ENCODE measurements around the gene LYPLA2. TPM values are rescaled to one million over a fixed set of nuclear protein-coding genes. Genes with fewer than 3 reads are reported as not detected.
"Not testable (repeated sequence)": the region's sequence is repeated elsewhere in the genome, so short reads cannot be mapped to it uniquely, and the experiment has no call there.

LYPLA2 gene
- total RNA-seq, 2 experiments from 2014 or later = 92.5 to 93.9 TPM

DNA sequence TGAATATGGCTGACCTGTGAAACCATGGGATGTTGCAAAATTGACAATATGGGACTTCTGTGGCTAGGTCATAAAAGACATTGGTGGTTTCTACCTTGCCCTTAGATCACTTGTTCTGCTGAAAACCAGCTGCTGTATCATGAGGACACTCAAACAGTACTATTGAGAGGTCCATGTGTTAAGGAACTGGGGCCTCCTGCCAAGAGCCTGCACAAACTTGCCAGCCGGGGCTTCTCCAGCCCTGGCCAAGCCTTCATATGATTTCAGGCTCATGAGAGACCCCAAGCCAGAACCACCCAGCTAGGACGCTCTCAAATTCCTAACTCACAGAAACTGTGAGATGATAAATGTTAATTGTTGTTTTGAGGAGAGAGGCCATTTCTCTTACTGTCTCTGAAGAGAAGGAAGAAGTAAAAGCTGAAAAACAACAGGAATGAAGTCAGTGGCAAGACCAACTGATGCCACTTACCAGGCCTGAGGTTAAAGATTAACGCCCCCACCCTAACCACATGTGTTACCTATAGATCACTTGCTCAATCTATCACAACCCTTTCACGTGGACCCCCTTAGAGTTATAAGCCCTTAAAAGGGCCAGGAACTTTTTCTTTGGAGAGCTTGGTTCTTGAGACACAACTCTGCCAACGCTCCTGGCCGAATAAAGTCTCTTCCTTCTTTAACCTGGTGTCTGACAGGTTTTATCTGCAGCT is 16.6 kb upstream of the LYPLA2 start:
- ChIA-PET POLR2A (no interaction called here), CTCF (interaction anchor here (1.0 to 2.3 kb wide), 3 partner anchors 8 to 143 kb away, joined by 3 to 7 read pairs (median 3); no protein-coding TSS in a partner anchor)

- ChIA-PET POLR2A (no interaction called here), CTCF (interaction anchor here (1.1 kb wide), 1 partner anchor 19 kb away, joined by 3 read pairs; no protein-coding TSS in a partner anchor)
Observed at GRCh38 chr1:23776217-23776616, 14.7 kb upstream of the LYPLA2 start.

- CTCF ChIA-PET = interaction anchor here (0.6 to 1.8 kb wide), 4 partner anchors 20 to 219 kb away, joined by 3 to 5 read pairs (median 4); partner anchors contain the start of genes GALE and ID3
- POLR2A ChIA-PET = interaction anchor here (0.5 to 3.3 kb wide), 9 partner anchors 12 to 202 kb away, joined by 3 to 17 read pairs (median 4); partner anchors contain the start of genes ELOA, GALE, HMGCL and RPL11
Observed at GRCh38 chr1:23777979-23778814, 12.7 kb upstream of the LYPLA2 start, which contains the start of gene PITHD1. PITHD1 (plus strand) TSS chr1:23778418; CDS start chr1:23778516, 98 bp downstream.

DNA sequence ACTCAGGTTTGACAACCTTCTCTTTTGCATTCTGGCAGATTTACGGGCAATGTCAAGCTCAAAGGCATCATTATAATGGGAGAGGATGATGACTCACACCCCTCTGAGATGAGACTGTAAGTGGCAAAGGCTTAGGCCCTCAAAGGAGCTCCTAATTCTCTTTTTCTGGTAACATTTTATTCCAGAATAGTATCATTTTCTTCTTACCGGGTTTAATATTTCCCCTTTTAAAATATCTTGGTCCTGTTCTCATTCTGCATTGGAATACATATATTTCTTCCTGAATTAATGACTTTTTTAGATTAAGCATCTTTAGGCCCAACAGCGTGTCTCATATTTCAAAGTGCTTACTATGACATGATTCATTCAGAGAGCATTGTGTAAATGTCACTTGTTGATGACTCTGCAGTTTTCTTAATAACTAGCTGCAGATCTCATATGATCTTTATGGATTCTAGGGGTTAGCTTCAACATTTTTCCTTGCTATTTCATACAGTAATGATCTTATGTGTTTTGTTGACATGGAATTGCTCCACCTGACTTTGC is 11.0 kb upstream of the LYPLA2 start:
- CTCF ChIA-PET = interaction anchor here (0.6 to 1.8 kb wide), 4 partner anchors 12 to 103 kb away, joined by 4 to 5 read pairs (median 4); no protein-coding TSS in a partner anchor
- POLR2A ChIA-PET = interaction anchor here (0.6 to 3.3 kb wide), 5 partner anchors 12 to 248 kb away, joined by 3 to 17 read pairs (median 5); partner anchors contain the start of genes GALE, HMGCL and LYPLA2

DNA sequence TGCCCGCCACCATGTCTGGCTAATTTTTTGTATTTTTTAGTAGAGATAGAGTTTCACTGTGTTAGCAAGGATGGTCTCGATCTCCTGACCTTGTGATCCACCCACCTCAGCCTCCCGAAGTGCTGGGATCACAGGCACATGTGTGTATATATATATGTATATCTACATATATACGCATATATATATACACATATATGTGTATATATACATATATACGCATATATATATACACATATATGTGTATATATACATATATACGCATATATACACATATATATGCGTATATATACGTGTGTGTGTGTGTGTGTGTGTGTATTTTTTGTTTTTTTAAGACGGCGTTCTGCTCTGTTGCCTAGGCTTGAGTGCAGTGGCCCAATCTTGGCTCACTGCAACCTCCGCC is 7.8 kb upstream of the LYPLA2 start:
- CTCF ChIA-PET = interaction anchor here (0.6 kb wide), 1 partner anchor 208 kb away, joined by 3 read pairs; no protein-coding TSS in a partner anchor
- POLR2A ChIA-PET = not testable (repeated sequence)

GRCh38 chr1:23784846-23785245 is 6.1 kb upstream of the LYPLA2 start:
- ChIA-PET POLR2A (no interaction called here), CTCF (interaction anchor here (0.7 to 1.6 kb wide), 2 partner anchors 14 to 26 kb away, joined by 4 read pairs; no protein-coding TSS in a partner anchor)

DNA sequence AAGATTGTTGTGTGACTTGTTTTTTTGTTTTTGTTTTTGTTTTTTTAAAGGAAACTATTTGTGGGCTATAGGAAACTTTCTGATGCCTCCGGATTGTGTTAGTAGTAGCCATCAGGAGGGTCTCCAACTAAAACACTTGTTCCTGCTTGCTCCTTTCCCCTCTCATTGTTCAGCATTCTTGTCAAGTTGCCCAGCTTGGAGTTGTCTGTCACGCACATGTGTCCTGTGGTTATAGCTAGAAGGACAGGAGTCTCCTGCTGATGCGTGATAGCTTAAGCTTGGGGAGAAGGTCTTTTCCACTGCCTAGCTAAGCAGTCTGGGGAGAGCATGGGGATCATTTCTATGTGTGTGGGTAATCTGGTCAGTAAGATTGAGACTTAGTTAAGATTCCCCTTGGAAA is 3.2 kb upstream of the LYPLA2 start:
- CTCF ChIA-PET = interaction anchor here (1.1 kb wide), 1 partner anchor 11 kb away, joined by 3 read pairs; no protein-coding TSS in a partner anchor
- POLR2A ChIA-PET = interaction anchor here (0.6 kb wide), 1 partner anchor 25 kb away, joined by 7 read pairs; no protein-coding TSS in a partner anchor

DNA sequence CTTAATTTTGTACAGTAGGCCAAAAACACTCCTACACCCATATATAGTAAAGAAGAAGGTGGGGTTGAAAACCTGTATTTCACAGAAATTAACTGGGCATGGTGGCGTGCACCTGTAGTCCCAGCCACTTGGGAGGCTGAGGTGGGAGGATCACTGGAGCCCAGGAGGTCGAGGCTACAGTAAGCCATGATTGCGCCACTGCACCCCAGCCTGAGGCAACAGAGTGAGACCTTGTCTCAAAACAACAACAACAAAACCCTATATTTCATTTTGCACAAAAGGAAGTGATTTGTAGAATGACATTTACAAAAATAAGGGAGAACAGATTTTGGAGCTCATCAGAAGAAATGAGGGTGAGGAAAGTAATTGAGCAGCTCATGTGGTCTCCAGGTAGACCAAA is 2.2 kb upstream of the LYPLA2 start:
- ChIA-PET CTCF (interaction anchor here (1.4 kb wide), 1 partner anchor 66 kb away, joined by 3 read pairs; no protein-coding TSS in a partner anchor), POLR2A (no interaction called here)

GRCh38 chr1:23791516-23792047 is 637 bp downstream of the LYPLA2 start:
- POLR2A ChIA-PET = interaction anchor here (0.6 to 1.9 kb wide), 6 partner anchors 8 to 171 kb away, joined by 3 to 6 read pairs (median 4); partner anchors contain the start of gene PITHD1

DNA sequence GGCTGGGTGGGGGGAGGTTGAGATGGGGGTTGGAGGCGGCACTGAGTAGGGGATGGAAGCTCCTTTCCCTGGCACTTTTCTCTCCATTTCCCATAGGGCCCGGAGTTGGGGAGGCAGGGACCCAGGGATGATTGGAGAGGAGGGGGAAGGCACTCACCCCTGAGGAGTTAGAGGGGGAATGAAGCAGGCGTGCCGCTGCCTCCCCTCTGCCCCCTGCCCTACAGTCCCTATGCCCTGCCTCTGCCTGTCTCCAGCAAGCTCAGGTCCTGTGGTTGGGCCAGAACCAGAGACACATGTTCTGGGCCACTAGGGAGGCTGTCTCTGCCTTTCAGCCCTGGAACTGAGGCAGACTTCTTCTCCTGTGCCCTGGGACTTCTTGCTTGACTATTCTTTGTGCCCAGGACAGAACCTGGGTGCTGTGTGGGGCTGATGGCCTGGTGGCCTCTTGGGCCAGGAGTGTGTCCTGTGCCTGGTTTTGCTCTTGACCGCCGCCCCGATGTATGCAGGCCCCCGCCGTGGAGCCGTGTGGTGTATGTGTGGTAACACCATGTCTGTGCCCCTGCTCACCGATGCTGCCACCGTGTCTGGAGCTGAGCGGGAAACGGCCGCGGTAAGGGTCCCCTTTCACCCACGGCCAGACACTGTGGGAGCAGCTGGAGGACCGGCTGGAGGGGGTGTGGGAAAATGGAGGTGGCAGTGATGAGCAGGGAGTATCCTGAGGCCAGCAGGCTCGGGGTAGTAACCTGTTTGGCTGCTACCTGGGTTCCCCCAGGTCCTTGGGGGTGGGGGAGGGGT is 1.4 kb downstream of the LYPLA2 start:
- POLR2A ChIA-PET = interaction anchor here (0.6 to 1.9 kb wide), 6 partner anchors 7 to 171 kb away, joined by 3 to 6 read pairs (median 4); partner anchors contain the start of gene PITHD1
- CTCF ChIA-PET = interaction anchor here (0.8 to 2.1 kb wide), 4 partner anchors 8 to 16 kb away, joined by 3 to 9 read pairs (median 4); partner anchors contain the start of gene GALE

More at GRCh38 chr1:23791516-23792047, 637 bp downstream of the LYPLA2 start:
- CTCF ChIA-PET = interaction anchor here (0.6 to 2.1 kb wide), 5 partner anchors 9 to 47 kb away, joined by 3 to 9 read pairs (median 4); partner anchors contain the start of gene GALE

DNA sequence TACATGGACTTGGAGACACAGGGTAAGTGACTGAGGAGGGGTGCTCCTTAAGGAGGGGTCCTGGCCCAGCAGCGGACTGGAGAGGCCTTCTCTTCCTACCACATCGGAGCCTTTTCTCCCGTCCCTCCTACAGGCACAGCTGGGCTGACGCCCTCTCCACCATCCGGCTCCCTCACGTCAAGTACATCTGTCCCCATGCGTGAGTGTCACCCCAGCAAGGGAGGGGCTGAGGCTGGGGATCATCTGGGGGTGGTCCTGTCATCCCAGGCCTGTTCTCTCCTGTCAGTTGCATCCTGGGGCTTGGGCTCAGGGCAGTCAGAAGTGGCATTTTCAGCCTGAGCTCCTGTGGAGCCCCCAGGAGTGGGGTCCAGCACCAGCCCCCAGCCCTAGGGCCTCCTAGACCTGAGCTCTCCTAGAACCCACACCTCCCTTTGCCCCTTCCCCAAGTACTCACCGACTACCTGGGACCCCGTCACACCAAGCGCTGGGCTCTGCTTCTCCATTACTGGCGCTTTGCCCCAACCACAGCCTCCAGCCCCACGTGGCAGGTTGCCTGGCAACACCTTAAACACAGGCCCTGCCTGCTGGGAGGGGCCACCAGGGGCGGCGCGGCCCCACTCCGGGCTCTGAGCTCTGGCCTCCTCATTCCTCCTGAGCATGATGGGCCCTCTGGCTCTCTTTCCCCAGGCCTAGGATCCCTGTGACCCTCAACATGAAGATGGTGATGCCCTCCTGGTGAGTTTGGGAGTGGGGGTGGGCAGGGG is 2.3 kb downstream of the LYPLA2 start:
- POLR2A ChIA-PET = interaction anchor here (1.0 kb wide), 1 partner anchor 15 kb away, joined by 3 read pairs; the partner anchor contains the start of gene PITHD1
- CTCF ChIA-PET = interaction anchor here (0.8 to 1.7 kb wide), 3 partner anchors 14 to 111 kb away, joined by 3 to 5 read pairs (median 4); no protein-coding TSS in a partner anchor

- POLR2A ChIA-PET = interaction anchor here (1.0 kb wide), 1 partner anchor 16 kb away, joined by 3 read pairs; the partner anchor contains the start of gene PITHD1
Observed at GRCh38 chr1:23793861-23794731, 3.2 kb downstream of the LYPLA2 start.

DNA sequence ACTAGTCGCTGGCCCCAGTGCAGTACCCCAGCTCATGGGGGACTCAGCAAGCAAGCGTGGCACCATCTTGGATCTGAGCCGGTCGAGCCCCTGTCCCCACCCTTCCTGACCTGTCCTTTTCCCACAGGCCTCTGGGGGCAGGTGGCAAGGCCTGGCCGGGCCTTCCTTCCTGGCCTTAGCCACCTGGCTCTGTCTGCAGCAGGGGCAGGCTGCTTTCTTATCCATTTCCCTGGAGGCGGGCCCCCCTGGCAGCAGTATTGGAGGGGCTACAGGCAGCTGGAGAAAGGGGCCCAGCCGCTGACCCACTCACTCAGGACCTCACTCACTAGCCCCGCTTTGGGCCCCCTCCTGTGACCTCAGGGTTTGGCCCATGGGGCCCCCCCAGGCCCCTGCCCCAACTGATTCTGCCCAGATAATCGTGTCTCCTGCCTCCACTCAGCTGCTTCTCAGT is 3.8 kb downstream of the LYPLA2 start:
- CTCF ChIA-PET = interaction anchor here (1.3 kb wide), 1 partner anchor 18 kb away, joined by 3 read pairs; no protein-coding TSS in a partner anchor
- POLR2A ChIA-PET = not testable (repeated sequence)

More at GRCh38 chr1:23793861-23794731, 3.2 kb downstream of the LYPLA2 start:
- CTCF ChIA-PET = interaction anchor here (0.8 to 1.7 kb wide), 3 partner anchors 14 to 110 kb away, joined by 3 to 5 read pairs (median 4); no protein-coding TSS in a partner anchor

DNA sequence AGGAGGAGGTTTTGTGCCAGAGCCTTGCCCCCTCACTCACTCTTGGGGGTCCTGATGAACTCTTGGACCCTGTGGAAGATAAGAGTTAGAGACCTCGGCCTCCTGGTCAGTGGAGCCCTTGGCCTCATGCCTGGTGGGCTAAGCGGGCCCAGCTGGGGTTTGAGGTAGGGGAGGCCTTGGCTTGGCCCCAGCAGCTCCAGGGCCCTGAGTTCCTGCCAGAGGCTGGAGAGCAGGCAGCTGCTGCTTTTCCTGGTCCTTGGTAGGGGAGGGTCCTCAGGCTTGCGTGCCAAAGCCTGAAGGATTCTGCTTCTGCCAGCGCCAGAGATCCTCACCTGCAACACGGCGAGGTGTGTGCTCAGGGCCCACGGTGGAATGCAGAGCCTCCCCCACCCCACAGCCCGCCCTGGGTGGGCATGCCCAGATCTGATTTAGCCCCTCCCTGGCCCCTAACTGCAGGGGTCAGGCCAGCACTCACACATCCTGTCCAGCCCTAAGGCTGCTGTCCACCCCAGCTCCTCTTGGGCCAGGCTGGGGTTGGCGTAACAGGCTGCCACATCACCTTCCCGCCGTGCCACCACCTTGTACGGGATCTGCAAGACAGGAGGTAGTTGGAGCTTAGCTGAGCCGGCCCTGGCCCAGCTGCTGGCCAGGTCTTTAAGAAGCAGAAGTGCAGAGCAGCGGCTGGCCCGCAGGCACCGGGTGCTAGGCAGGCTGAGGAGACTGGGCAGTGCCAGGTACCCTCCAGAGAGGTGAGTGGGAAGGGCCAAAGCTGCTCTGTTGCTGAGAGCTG is 4.9 kb downstream of the LYPLA2 start:
- CTCF ChIA-PET = interaction anchor here (1.3 kb wide), 1 partner anchor 20 kb away, joined by 3 read pairs; no protein-coding TSS in a partner anchor
- POLR2A ChIA-PET = no interaction called here
